ENCODE measurements around the gene ALG14.

ALG14 gene

GRCh38 chr1:94981575-94981973, 91.2 kb downstream of the ALG14 start:
- no peak for FAIRE-seq
- TF ChIP-seq SPI1 (IDR thresholded peaks at IDR 0.05; ENCODE audit: low read depth, low read length) (no peak), POLR2AphosphoS5 (IDR thresholded peaks at IDR 0.05; ENCODE audit: low read depth, low read length) (no peak), POU2F2 (IDR thresholded peaks at IDR 0.05; ENCODE audit: low read depth, low read length) (no peak), POLR2A (IDR thresholded peaks at IDR 0.05; ENCODE audit: low read depth, low read length) (no peak), PAX5 (IDR thresholded peaks at IDR 0.05; ENCODE audit: insufficient read depth, low read length, severe bottlenecking) (no peak)

GRCh38 chr1:94980582-94981574, 91.9 kb downstream of the ALG14 start:
- no peak for DNase-seq (ENCODE audit: insufficient read length, low spot score)

More at GRCh38 chr1:94981575-94981973, 91.2 kb downstream of the ALG14 start:
- no peak for DNase-seq (ENCODE audit: insufficient read length, low spot score)

GRCh38 chr1:94979656-94980581, 92.8 kb downstream of the ALG14 start:
- TF ChIP-seq POU2F2 (IDR thresholded peaks at IDR 0.05; ENCODE audit: low read depth, low read length) (no peak), PAX5 (IDR thresholded peaks at IDR 0.05; ENCODE audit: insufficient read depth, low read length, severe bottlenecking) (no peak), SPI1 (IDR thresholded peaks at IDR 0.05; ENCODE audit: low read depth, low read length) (no peak), POLR2AphosphoS5 (IDR thresholded peaks at IDR 0.05; ENCODE audit: low read depth, low read length) (no peak), TAF1 (IDR thresholded peaks at IDR 0.05; ENCODE audit: low read depth, low read length) (no peak), POLR2A (IDR thresholded peaks at IDR 0.05; ENCODE audit: low read depth, low read length) (no peak)
- no peak for FAIRE-seq
- no peak for DNase-seq (ENCODE audit: insufficient read length, low spot score)

More at GRCh38 chr1:94980582-94981574, 91.9 kb downstream of the ALG14 start:
- TF ChIP-seq SPI1 (IDR thresholded peaks at IDR 0.05; ENCODE audit: low read depth, low read length) (no peak), POLR2AphosphoS5 (IDR thresholded peaks at IDR 0.05; ENCODE audit: low read depth, low read length) (no peak), POLR2A (IDR thresholded peaks at IDR 0.05; ENCODE audit: low read depth, low read length) (no peak), TAF1 (IDR thresholded peaks at IDR 0.05; ENCODE audit: low read depth, low read length) (no peak), POU2F2 (IDR thresholded peaks at IDR 0.05; ENCODE audit: low read depth, low read length) (no peak), PAX5 (IDR thresholded peaks at IDR 0.05; ENCODE audit: insufficient read depth, low read length, severe bottlenecking) (no peak)
- no peak for FAIRE-seq

GRCh38 chr1:94979131-94979530, 93.6 kb downstream of the ALG14 start:
- FAIRE-seq, result no peak
- TF ChIP-seq POLR2AphosphoS5 (IDR thresholded peaks at IDR 0.05; ENCODE audit: low read depth, low read length) (no peak), POLR2A (IDR thresholded peaks at IDR 0.05; ENCODE audit: low read depth, low read length) (no peak), TAF1 (IDR thresholded peaks at IDR 0.05; ENCODE audit: low read depth, low read length) (no peak), PAX5 (IDR thresholded peaks at IDR 0.05; ENCODE audit: insufficient read depth, low read length, severe bottlenecking) (no peak), SPI1 (IDR thresholded peaks at IDR 0.05; ENCODE audit: low read depth, low read length) (no peak), POU2F2 (IDR thresholded peaks at IDR 0.05; ENCODE audit: low read depth, low read length) (no peak)
- DNase-seq (ENCODE audit: insufficient read length, low spot score), result no peak

- DNase-seq (ENCODE audit: insufficient read length, low spot score), result no peak
Observed at GRCh38 chr1:94978401-94978800, 94.3 kb downstream of the ALG14 start.

GRCh38 chr1:94976971-94977548, 95.7 kb downstream of the ALG14 start:
- DNase-seq (ENCODE audit: insufficient read length, low spot score) (no peak), FAIRE-seq (no peak)
- TF ChIP-seq PAX5 (IDR thresholded peaks at IDR 0.05; ENCODE audit: insufficient read depth, low read length, severe bottlenecking), result no peak

More at GRCh38 chr1:94978401-94978800, 94.3 kb downstream of the ALG14 start:
- FAIRE-seq, result no peak
- TF ChIP-seq PAX5 (IDR thresholded peaks at IDR 0.05; ENCODE audit: insufficient read depth, low read length, severe bottlenecking), result no peak
- no peak for TF ChIP-seq POU2F2 (IDR thresholded peaks at IDR 0.05; ENCODE audit: low read depth, low read length)

GRCh38 chr1:94974824-94975223, 97.9 kb downstream of the ALG14 start:
- FAIRE-seq (no peak), DNase-seq (ENCODE audit: insufficient read length, low spot score) (no peak)
- TF ChIP-seq POU2F2 (IDR thresholded peaks at IDR 0.05; ENCODE audit: low read depth, low read length) (no peak), SPI1 (IDR thresholded peaks at IDR 0.05; ENCODE audit: low read depth, low read length) (no peak), POLR2A (IDR thresholded peaks at IDR 0.05; ENCODE audit: low read depth, low read length) (no peak), PAX5 (IDR thresholded peaks at IDR 0.05; ENCODE audit: insufficient read depth, low read length, severe bottlenecking) (no peak), POLR2AphosphoS5 (IDR thresholded peaks at IDR 0.05; ENCODE audit: low read depth, low read length) (no peak), TAF1 (IDR thresholded peaks at IDR 0.05; ENCODE audit: low read depth, low read length) (no peak)

- no peak for TF ChIP-seq PAX5 (IDR thresholded peaks at IDR 0.05; ENCODE audit: insufficient read depth, low read length, severe bottlenecking)
- TF ChIP-seq SPI1 (IDR thresholded peaks at IDR 0.05; ENCODE audit: low read depth, low read length), result no peak
- TF ChIP-seq POLR2AphosphoS5 (IDR thresholded peaks at IDR 0.05; ENCODE audit: low read depth, low read length), result no peak
- TF ChIP-seq TAF1 (IDR thresholded peaks at IDR 0.05; ENCODE audit: low read depth, low read length), result no peak
- TF ChIP-seq POLR2A (IDR thresholded peaks at IDR 0.05; ENCODE audit: low read depth, low read length), result no peak
- DNase-seq (ENCODE audit: insufficient read length, low spot score) (no peak), FAIRE-seq (no peak)
Observed at GRCh38 chr1:94974241-94974640, 98.5 kb downstream of the ALG14 start.

- FAIRE-seq (no peak), DNase-seq (ENCODE audit: insufficient read length, low spot score) (no peak)
- TF ChIP-seq POLR2AphosphoS5 (IDR thresholded peaks at IDR 0.05; ENCODE audit: low read depth, low read length) (no peak), POU2F2 (IDR thresholded peaks at IDR 0.05; ENCODE audit: low read depth, low read length) (no peak), SPI1 (IDR thresholded peaks at IDR 0.05; ENCODE audit: low read depth, low read length) (no peak), POLR2A (IDR thresholded peaks at IDR 0.05; ENCODE audit: low read depth, low read length) (no peak), PAX5 (IDR thresholded peaks at IDR 0.05; ENCODE audit: insufficient read depth, low read length, severe bottlenecking) (no peak), TAF1 (IDR thresholded peaks at IDR 0.05; ENCODE audit: low read depth, low read length) (no peak)
Observed at GRCh38 chr1:94973309-94973922, 99.3 kb downstream of the ALG14 start.

Measured in GM12891 (cell line).